Measurements from ENCODE around the gene NCAM2.

Gene NCAM2

GRCh38 chr21:21179619-21180298 lies 181.6 kb downstream of the NCAM2 start:
- no peak for DNase-seq

- no peak for DNase-seq
Observed at GRCh38 chr21:21182401-21183010, 184.3 kb downstream of the NCAM2 start.

GRCh38 chr21:21183092-21183491 lies 184.9 kb downstream of the NCAM2 start:
- no peak for DNase-seq

- no peak for DNase-seq
Observed at GRCh38 chr21:21184771-21185528, 186.7 kb downstream of the NCAM2 start.

GRCh38 chr21:21187579-21187978 lies 189.4 kb downstream of the NCAM2 start:
- no peak for DNase-seq

GRCh38 chr21:21188513-21189195 lies 190.4 kb downstream of the NCAM2 start:
- no peak for DNase-seq

- DNase-seq: no peak
Observed at GRCh38 chr21:21195417-21195943, 197.3 kb downstream of the NCAM2 start.

- DNase-seq: no peak
Observed at GRCh38 chr21:21196087-21196486, 197.9 kb downstream of the NCAM2 start.

- DNase-seq: no peak
Observed at GRCh38 chr21:21196848-21197247, 198.6 kb downstream of the NCAM2 start.

- DNase-seq: no peak
Observed at GRCh38 chr21:21199342-21200102, 201.3 kb downstream of the NCAM2 start.

GRCh38 chr21:21200103-21200938 lies 202.1 kb downstream of the NCAM2 start:
- no peak for DNase-seq

GRCh38 chr21:21200939-21201615 lies 202.9 kb downstream of the NCAM2 start:
- no peak for DNase-seq

- DNase-seq: no peak
Observed at GRCh38 chr21:21203822-21204339, 205.7 kb downstream of the NCAM2 start.

- no peak for DNase-seq
Observed at GRCh38 chr21:21204366-21204996, 206.3 kb downstream of the NCAM2 start.

- no peak for DNase-seq
Observed at GRCh38 chr21:21205604-21206003, 207.4 kb downstream of the NCAM2 start.

- no peak for DNase-seq
Observed at GRCh38 chr21:21210552-21210951, 212.3 kb downstream of the NCAM2 start.

GRCh38 chr21:21213297-21213696 lies 215.1 kb downstream of the NCAM2 start:
- no peak for DNase-seq

- no peak for DNase-seq
Observed at GRCh38 chr21:21216047-21216446, 217.8 kb downstream of the NCAM2 start.

GRCh38 chr21:21226472-21226871 lies 228.3 kb downstream of the NCAM2 start:
- DNase-seq: no peak

- no peak for DNase-seq
Observed at GRCh38 chr21:21230672-21231071, 232.5 kb downstream of the NCAM2 start.
